Small intestine (tissue), 7 donors: ENCODE data around the gene SUPT3H. TPM values are rescaled to one million over a fixed set of nuclear protein-coding genes. Genes with fewer than 3 reads are reported as not detected.

Experiments
- DNase-seq, 2 donors: peaks; one replicate each; pipeline versions ENCODE4 v3.0.0 to v3.0.0-alpha.2; 2013
- FAIRE-seq: peaks from 2 replicates; lab custom pipeline; 2012; peaks lifted over from hg19 to GRCh38; lab: Jason Lieb, UNC
- H3K27ac ChIP-seq, 3 donors: one replicate each; pipeline ENCODE4 v1.5.1; 2013; ENCODE audit warnings: low read length in 2 of 3, mild to moderate bottlenecking in 2 of 3, control low read depth in 1 of 3, inconsistent platforms in 1 of 3, low read depth in 1 of 3, moderate library complexity in 1 of 3
- H3K27me3 ChIP-seq, 3 donors: one replicate each; pipeline ENCODE4 v1.6.1; 2013; ENCODE audit warnings: low read length in 3 of 3, inconsistent platforms in 1 of 3; ENCODE audit not compliant: control insufficient read depth in 3 of 3, insufficient read depth in 3 of 3
- H3K36me3 ChIP-seq, 3 donors: one replicate each; pipeline ENCODE4 v1.6.1; 2013; ENCODE audit warnings: low read length in 3 of 3, inconsistent platforms in 1 of 3, low read depth in 1 of 3, mild to moderate bottlenecking in 1 of 3, moderate library complexity in 1 of 3; ENCODE audit not compliant: control insufficient read depth in 3 of 3, insufficient read depth in 2 of 3
- H3K4me1 ChIP-seq, 3 donors: one replicate each; pipeline ENCODE4 v1.6.1; 2013; ENCODE audit warnings: low read length in 2 of 3, inconsistent platforms in 1 of 3, low read depth in 1 of 3, mild to moderate bottlenecking in 1 of 3, moderate library complexity in 1 of 3; ENCODE audit not compliant: control insufficient read depth in 3 of 3, insufficient read depth in 2 of 3
- H3K4me3 ChIP-seq, 3 donors: one replicate each; pipeline ENCODE4 v1.5.1; 2013; ENCODE audit warnings: low read length in 3 of 3, control low read depth in 1 of 3, inconsistent platforms in 1 of 3, low read depth in 1 of 3, mild to moderate bottlenecking in 1 of 3, moderate library complexity in 1 of 3
- H3K9me3 ChIP-seq, 2 donors: one replicate each; pipeline ENCODE4 v1.6.1; 2013; ENCODE audit warnings: low read depth in 1 of 2, low read length in 1 of 2; ENCODE audit not compliant: control insufficient read depth in 2 of 2, insufficient read depth in 1 of 2
- WGBS, 3 donors: extraction: QIAGEN DNeasy Blood & Tissue Kit; methylation state at CpG; one replicate each; pipeline ENCODE4 v1.1.7; 2013; 5-methylcytosine and 5-hydroxymethylcytosine counted together
- polyA plus RNA-seq, 4 donors: library from polyadenylated mRNA; stranded (reverse) in 3 of 4; unstranded in 1 of 4; fragments of 200-250 nt in 3 of 4; fragments of 120-200 nt in 1 of 4; gene quantifications; one replicate each; pipeline versions ENCODE4 v1.2.1 to v1.2.3, GENCODE V29; 2013
- donor health status: healthy with polysubstance abuse.
- donor health status: control.
- donor health status: control.
- donor health status: Bipolar disorder and iron deficiency.
- donor health status: healthy.

Gene SUPT3H
- polyA plus RNA-seq, 4 donors: 2.0 to 13.8 (median 7.0) TPM

DNA sequence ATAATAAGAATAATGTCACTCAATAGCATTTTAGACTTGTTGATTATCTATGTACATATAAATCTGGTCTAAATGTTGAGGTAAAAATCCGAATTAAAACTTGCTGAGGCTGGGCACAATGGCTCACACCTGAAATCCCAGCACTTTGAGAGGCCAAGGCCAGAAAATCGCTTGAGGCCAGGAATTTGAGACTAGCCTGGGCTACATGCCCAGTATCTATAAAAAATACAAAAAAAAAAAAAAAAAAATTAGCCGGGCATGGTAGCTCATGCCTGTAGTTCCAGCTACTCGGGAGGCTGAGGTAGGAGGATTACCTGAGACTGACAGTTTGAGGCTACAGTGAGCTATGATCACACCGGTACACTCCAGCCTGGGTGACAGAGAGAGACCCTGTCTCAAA is 34.2 kb upstream of the SUPT3H start:
- 67 to 86% (median 79%) methylated on average over 5 of the region's 5 CpGs for WGBS, 3 donors
- H3K4me3 ChIP-seq: no peak overlapping the region
- no peaks in the 10 kb centered on the region for H3K9me3 ChIP-seq
- peaks cover 0 to 3% (median 0%) of the 10 kb centered on the region in 3 donors for H3K27me3 ChIP-seq
- H3K36me3 ChIP-seq: no peaks in the 10 kb centered on the region
- DNase-seq: no peak
- no peaks in the 10 kb centered on the region for H3K4me1 ChIP-seq
- no peak for FAIRE-seq
- H3K27ac ChIP-seq: no peak overlapping the region

DNA sequence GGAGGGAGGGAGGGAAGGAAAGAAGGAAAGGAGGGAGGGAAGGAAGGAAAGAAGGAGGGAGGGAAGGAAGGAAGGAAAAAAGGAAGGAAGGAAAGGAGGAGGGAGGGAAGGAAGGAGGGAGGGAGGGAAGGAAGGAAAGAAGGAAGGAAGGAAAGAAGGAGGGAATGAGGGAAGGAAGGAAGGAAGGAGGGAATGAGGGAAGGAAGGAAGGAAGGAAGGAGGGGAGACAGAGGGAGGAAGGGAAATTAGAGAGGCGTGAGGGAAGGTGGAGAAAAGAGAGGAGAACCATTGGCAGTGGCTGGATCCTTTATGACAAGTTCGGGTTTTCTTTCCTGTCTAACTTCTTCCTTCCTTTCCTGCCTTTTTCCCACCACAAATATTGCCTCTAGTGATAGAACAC is 22.3 kb upstream of the SUPT3H start:
- no peak for DNase-seq
- Histone ChIP-seq H3K4me3 (no peak overlapping the region), H3K4me1 (no peaks in the 10 kb centered on the region), H3K27ac (no peak overlapping the region), H3K36me3 (no peaks in the 10 kb centered on the region), H3K27me3 (no peaks in the 10 kb centered on the region), H3K9me3 (no peaks in the 10 kb centered on the region)
- 82 to 92% (median 83%) methylated on average over 2 of the region's 2 CpGs for WGBS, 3 donors
- no peak for FAIRE-seq

DNA sequence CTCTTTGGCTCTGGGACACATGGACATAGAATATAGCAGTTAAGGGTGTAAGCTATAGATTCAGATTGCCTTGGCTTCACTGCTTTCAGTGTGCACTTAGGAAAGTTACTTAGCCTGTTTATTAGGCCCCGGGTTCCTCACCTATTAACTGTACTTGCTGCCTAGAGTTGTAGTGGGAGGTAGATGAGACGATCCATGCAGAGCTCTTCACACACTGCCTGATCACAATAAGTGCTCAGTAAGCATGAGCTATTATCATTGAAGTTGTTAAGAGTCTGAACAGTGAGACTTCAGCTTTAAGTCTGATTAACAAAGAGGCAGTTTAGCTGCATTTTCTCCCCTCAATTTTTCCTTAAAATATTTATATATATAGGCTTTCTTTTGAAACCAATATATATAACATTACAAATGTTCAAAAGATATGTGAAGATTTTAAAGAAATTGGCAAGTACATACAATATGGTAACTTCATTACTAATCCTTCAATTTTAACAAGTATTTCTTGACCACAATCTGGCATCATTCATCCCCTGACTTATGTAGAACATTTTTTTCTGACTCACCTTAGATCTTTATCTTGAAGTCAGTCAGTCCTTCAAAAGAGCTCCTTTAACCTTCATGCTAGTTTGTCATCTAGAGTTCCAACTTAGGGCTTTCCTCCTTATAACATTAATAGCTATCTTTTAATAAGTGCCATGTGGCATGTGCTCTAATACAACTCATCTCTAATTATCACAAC is 20.5 kb upstream of the SUPT3H start:
- no peak overlapping the region for H3K27ac ChIP-seq
- peaks cover 0 to 6% of the 10 kb centered on the region in 2 donors for H3K9me3 ChIP-seq
- no peaks in the 10 kb centered on the region for H3K36me3 ChIP-seq
- DNase-seq (no peak), FAIRE-seq (no peak)
- WGBS, 3 donors: 72 to 86% (median 74%) methylated on average over 2 of the region's 2 CpGs
- no peaks in the 10 kb centered on the region for H3K4me1 ChIP-seq
- no peak overlapping the region for H3K4me3 ChIP-seq
- H3K27me3 ChIP-seq: no peaks in the 10 kb centered on the region

DNA sequence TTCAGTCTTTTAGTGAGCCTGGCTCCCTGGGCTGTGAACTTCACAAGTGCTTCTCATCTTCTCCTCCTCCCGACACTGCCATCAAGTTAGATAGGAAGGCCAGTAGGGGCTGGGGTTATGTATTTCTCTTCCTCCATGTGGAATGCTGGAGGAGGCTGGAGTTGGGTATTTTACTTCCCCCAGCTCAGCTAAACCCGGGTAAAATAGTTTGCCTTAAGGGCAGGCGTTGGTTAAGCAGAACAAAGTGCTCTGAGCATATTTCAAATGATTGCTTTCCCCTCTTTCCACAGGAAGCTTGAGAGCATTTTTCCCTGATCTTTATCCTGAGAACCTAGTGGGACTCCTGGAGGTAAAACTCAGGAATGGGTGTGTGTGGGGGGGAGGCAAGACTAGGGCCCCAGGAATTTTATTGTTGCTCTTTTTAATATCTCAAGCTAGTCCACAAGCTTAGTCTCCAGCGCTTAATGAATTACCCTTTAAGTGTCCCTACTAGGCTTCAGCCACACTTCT is 16.9 kb upstream of the SUPT3H start:
- DNase-seq (no peak), FAIRE-seq (no peak)
- peaks cover 0 to 6% of the 10 kb centered on the region in 2 donors for H3K9me3 ChIP-seq
- no peaks in the 10 kb centered on the region for H3K27me3 ChIP-seq
- H3K4me1 ChIP-seq: no peaks in the 10 kb centered on the region
- WGBS, 3 donors: 87 to 92% (median 90%) methylated on average over 4 of the region's 4 CpGs
- H3K36me3 ChIP-seq: no peaks in the 10 kb centered on the region
- no peak overlapping the region for H3K27ac ChIP-seq
- no peak overlapping the region for H3K4me3 ChIP-seq

DNA sequence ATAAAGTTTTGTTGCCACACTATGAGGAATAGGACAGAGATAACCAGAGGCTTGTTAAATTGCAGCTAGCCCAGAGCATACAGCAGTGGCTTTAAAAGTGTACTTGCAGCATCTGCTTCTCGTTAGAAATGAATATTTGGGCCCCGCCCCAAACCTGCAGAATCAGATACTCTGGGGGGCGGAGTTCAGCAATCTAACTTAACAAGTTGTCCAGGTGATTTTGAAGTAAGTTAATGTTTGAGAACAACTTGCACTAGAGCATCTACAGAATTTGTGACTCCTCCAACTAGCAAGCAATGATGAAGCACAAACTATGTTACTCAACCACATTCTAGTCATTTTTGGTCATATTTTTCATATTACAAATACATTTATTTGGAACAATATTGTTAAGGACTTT is 10.6 kb upstream of the SUPT3H start:
- no peak for FAIRE-seq
- no peak overlapping the region for H3K4me3 ChIP-seq
- 22 to 60% (median 30%) methylated on average over 3 of the region's 3 CpGs for WGBS, 3 donors

DNA sequence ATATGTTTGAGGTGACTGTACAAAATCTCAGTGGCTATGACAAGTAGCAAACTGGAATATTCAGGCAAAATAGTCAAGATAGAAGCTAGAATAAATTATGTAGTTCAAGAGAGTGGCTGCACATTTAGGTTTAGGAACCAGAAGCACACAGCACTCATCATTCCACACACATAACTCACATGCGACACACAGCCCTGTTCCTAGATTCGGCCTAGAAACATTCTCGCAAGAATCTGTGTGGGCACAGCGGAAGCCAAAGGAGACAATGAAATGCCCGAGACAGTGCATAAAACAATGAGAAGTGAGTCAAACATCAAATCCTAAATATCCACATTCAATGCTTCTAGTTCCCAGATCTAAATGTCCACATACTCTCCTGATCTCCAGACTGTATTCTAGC is 9.5 kb upstream of the SUPT3H start:
- Histone ChIP-seq H3K9me3 (no peaks in the 10 kb centered on the region), H3K27ac (no peak overlapping the region), H3K36me3 (no peaks in the 10 kb centered on the region), H3K4me3 (no peak overlapping the region), H3K27me3 (no peaks in the 10 kb centered on the region), H3K4me1 (no peaks in the 10 kb centered on the region)
- FAIRE-seq: no peak
- WGBS, 3 donors: 95 to 97% (median 96%) methylated on average over 5 of the region's 5 CpGs
- no peak for DNase-seq

More for the DNA sequence above, 10.6 kb upstream of the SUPT3H start:
- no peak overlapping the region for H3K27ac ChIP-seq
- H3K4me1 ChIP-seq: no peaks in the 10 kb centered on the region
- H3K9me3 ChIP-seq: no peaks in the 10 kb centered on the region
- no peak for DNase-seq
- no peaks in the 10 kb centered on the region for H3K27me3 ChIP-seq
- no peaks in the 10 kb centered on the region for H3K36me3 ChIP-seq

DNA sequence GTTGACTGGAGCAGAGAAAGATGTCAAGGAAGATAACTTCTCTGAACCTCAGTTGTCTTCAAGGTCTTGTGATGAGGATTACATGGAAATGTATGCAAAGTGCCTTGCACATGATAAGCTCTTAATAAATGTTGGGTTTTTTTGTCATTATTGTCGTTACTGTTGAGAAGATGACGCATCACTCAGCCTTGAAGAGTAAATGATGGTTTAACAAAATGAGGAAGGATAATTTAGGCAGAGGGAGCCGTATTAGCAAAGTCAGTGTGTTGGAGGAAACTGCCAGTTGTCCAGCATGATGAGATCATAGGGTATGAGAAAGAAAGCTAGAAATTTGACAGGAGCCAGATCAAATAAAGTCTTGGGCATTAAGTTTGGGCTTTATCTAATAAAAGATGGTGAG is 8.8 kb upstream of the SUPT3H start:
- 85 to 90% (median 89%) methylated on average over 3 of the region's 3 CpGs for WGBS, 3 donors
- DNase-seq (no peak), FAIRE-seq (no peak)
- Histone ChIP-seq H3K36me3 (no peaks in the 10 kb centered on the region), H3K9me3 (no peaks in the 10 kb centered on the region), H3K4me1 (no peaks in the 10 kb centered on the region), H3K4me3 (no peak overlapping the region), H3K27ac (no peak overlapping the region), H3K27me3 (no peaks in the 10 kb centered on the region)

DNA sequence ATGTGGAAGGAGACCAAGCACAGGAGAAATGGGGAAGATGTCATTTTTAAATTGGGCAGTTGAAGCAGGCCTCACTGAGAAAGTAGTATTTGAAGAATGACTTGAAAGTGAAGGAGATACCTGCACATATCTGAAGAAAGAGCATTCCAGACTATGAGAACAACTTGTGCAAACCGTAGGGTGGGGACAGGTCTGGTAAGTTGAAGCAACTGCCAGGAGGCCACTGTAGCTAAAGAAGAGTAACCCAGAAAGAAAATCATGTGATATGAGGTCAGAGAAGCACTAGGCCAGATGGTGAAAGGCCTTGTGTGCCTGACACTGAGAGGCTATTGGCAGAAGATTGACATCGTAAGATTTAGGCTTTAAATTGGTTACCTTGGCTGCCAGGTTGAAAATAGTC is 4.7 kb upstream of the SUPT3H start:
- Histone ChIP-seq H3K9me3 (no peaks in the 10 kb centered on the region), H3K27ac (no peak overlapping the region), H3K36me3 (no peaks in the 10 kb centered on the region), H3K4me1 (peaks cover 0 to 4% (median 0%) of the 10 kb centered on the region in 3 donors), H3K4me3 (no peak overlapping the region), H3K27me3 (no peaks in the 10 kb centered on the region)
- WGBS, 3 donors: 89% methylated on average over 2 of the region's 2 CpGs
- no peak for DNase-seq
- no peak for FAIRE-seq
